ENCODE data around the gene HTR6. TPM values are rescaled to one million over a fixed set of nuclear protein-coding genes. Genes with fewer than 3 reads are reported as not detected.
A peak's percentile ranks its signal among the peaks of the same experiment; 100 is the strongest.

Gene HTR6
- polyA plus RNA-seq, 1 donor (not counting 4 experiments of a cell fraction or from before 2014, with no cell fraction given): not detected

DNA sequence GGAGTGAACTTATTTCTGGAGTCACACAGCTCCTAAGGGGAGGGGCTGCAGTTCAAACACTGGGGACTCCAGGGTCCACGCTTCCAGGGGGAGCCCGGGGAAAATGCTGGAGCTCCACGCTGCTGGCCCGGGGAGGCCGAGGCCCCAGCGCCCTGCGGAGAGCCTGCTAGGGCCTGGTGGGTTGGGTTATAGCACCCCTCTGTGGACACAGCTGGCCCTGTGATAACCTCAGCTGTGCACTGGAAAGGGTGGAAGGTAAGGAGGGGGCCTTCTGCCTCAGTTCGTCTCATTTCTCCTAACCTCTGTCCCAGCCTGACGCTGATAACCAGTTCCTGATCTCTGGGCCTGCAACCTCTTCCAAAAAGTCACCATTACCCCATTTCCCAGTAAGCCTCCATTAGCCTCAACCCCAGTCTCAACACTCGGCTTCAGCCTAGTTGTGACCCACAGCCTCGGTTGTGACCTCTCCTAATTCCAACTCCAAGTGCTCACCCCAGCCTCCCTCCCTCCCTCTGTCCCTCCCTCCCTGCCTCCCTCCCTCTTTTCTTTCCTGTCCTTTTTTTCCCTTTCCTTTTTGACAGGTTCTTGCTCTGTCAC is 13.4 kb upstream of the HTR6 start:
- Histone ChIP-seq H3K36me3 (ENCODE audit: control insufficient read depth in 2 of 2, extremely low read depth in 1 of 2, insufficient read depth in 2 of 2, low read length in 2 of 2) (peaks cover 3 to 6% of the 10 kb centered on the region in 2 experiments), H4K20me1 (ENCODE audit: control insufficient read depth, extremely low read depth, insufficient read depth, low read length) (no peaks in the 10 kb centered on the region), H3K4me1 (ENCODE audit: control insufficient read depth, extremely low read depth, insufficient read depth, low read length) (peaks cover 56% of the 10 kb centered on the region), H3K27ac (ENCODE audit: control insufficient read depth, insufficient read depth, low read length) (no peak overlapping the region), H3K9me3 (ENCODE audit: control insufficient read depth, low read depth, low read length) (no peaks in the 10 kb centered on the region), H3K9me1 (ENCODE audit: control insufficient read depth, extremely low read depth, insufficient read depth, low read length) (peaks cover 6% of the 10 kb centered on the region), H3K79me2 (ENCODE audit: control insufficient read depth, insufficient read depth, low read length) (peaks cover 54% of the 10 kb centered on the region), H3K4me3 (ENCODE audit: control insufficient read depth in 2 of 3, extremely low read depth in 1 of 3, insufficient read depth in 2 of 3, low read depth in 1 of 3, low read length in 3 of 3) (no peak overlapping the region), H2AFZ (ENCODE audit: control insufficient read depth, low read length) (no peak overlapping the region), H3K9ac (ENCODE audit: control insufficient read depth, extremely low read depth, insufficient read depth, low read length) (peak overlapping the region; percentile 37), H3K4me2 (ENCODE audit: control insufficient read depth, extremely low read depth, insufficient read depth, low read depth, low read length) (peak overlapping the region; percentile 17), H3K27me3 (ENCODE audit: control insufficient read depth, extremely low read depth, insufficient read depth, low read length) (no peaks in the 10 kb centered on the region)
- FAIRE-seq: no peak
- DNase-seq (ENCODE audit: low read depth, low spot score): no peak
- TF ChIP-seq, protein P1, sequence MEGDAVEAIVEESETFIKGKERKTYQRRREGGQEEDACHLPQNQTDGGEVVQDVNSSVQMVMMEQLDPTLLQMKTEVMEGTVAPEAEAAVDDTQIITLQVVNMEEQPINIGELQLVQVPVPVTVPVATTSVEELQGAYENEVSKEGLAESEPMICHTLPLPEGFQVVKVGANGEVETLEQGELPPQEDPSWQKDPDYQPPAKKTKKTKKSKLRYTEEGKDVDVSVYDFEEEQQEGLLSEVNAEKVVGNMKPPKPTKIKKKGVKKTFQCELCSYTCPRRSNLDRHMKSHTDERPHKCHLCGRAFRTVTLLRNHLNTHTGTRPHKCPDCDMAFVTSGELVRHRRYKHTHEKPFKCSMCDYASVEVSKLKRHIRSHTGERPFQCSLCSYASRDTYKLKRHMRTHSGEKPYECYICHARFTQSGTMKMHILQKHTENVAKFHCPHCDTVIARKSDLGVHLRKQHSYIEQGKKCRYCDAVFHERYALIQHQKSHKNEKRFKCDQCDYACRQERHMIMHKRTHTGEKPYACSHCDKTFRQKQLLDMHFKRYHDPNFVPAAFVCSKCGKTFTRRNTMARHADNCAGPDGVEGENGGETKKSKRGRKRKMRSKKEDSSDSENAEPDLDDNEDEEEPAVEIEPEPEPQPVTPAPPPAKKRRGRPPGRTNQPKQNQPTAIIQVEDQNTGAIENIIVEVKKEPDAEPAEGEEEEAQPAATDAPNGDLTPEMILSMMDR (optimal IDR thresholded peaks at IDR 0.05 in 1 of 3, IDR thresholded peaks at IDR 0.05 in 1 of 3, conservative IDR thresholded peaks at IDR 0.05 in 1 of 3; ENCODE audit: extremely low read depth in 1 of 3, insufficient read depth in 2 of 3, low read length in 3 of 3): peak; percentile 59 to 83 (median 70)
- TF ChIP-seq EZH2 (IDR thresholded peaks at IDR 0.05; ENCODE audit: low read length): no peak
- dilution Hi-C loops (cut with MboI; ENCODE audit: extremely low pct_ligation_motif_present, low sequenced_read_pairs): no loop called here

DNA sequence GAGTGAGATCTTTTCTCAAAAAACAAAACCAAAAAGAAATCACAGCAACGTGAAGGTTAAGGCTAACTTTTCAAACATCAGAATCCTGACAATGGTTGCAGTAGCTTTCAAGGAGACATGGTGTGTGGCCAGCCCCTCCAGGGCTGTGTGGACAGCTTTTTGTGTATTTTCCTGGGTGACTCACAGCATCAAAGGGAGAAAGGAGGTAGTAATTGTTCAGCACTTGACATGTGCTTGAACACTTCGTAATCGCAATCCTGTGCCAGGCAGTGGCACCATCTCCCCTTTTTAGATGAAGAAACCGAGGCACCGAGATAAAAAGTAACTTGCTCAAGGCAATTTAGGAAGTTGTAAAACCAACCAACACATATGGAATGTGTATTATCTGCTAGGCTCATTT is 10.3 kb upstream of the HTR6 start:
- H4K20me1 ChIP-seq (ENCODE audit: control insufficient read depth, extremely low read depth, insufficient read depth, low read length): no peaks in the 10 kb centered on the region
- no peak overlapping the region for H3K4me2 ChIP-seq (ENCODE audit: control insufficient read depth, extremely low read depth, insufficient read depth, low read depth, low read length)
- H2AFZ ChIP-seq (ENCODE audit: control insufficient read depth, low read length): no peak overlapping the region
- FAIRE-seq (peak; percentile 55), DNase-seq (ENCODE audit: low read depth, low spot score) (no peak)
- peaks cover 26% of the 10 kb centered on the region for H3K79me2 ChIP-seq (ENCODE audit: control insufficient read depth, insufficient read depth, low read length)
- TF ChIP-seq, protein P1 (optimal IDR thresholded peaks at IDR 0.05 in 1 of 3, IDR thresholded peaks at IDR 0.05 in 1 of 3, conservative IDR thresholded peaks at IDR 0.05 in 1 of 3; ENCODE audit: extremely low read depth in 1 of 3, insufficient read depth in 2 of 3, low read length in 3 of 3): no peak
- no peak for TF ChIP-seq EZH2 (IDR thresholded peaks at IDR 0.05; ENCODE audit: low read length)
- no peak overlapping the region for H3K4me3 ChIP-seq (ENCODE audit: control insufficient read depth in 2 of 3, extremely low read depth in 1 of 3, insufficient read depth in 2 of 3, low read depth in 1 of 3, low read length in 3 of 3)
- H3K9ac ChIP-seq (ENCODE audit: control insufficient read depth, extremely low read depth, insufficient read depth, low read length): no peak overlapping the region
- H3K36me3 ChIP-seq (ENCODE audit: control insufficient read depth in 2 of 2, extremely low read depth in 1 of 2, insufficient read depth in 2 of 2, low read length in 2 of 2): peaks cover 3 to 11% of the 10 kb centered on the region in 2 experiments
- H3K4me1 ChIP-seq (ENCODE audit: control insufficient read depth, extremely low read depth, insufficient read depth, low read length): peaks cover 29% of the 10 kb centered on the region
- H3K9me1 ChIP-seq (ENCODE audit: control insufficient read depth, extremely low read depth, insufficient read depth, low read length): peaks cover 2% of the 10 kb centered on the region
- dilution Hi-C loops (cut with MboI; ENCODE audit: extremely low pct_ligation_motif_present, low sequenced_read_pairs): no loop called here
- no peaks in the 10 kb centered on the region for H3K27me3 ChIP-seq (ENCODE audit: control insufficient read depth, extremely low read depth, insufficient read depth, low read length)
- H3K27ac ChIP-seq (ENCODE audit: control insufficient read depth, insufficient read depth, low read length): no peak overlapping the region
- H3K9me3 ChIP-seq (ENCODE audit: control insufficient read depth, low read depth, low read length): no peaks in the 10 kb centered on the region

Data from keratinocyte (primary cell).